Measurements from ENCODE around the gene TIGD1.

Gene TIGD1

GRCh38 chr2:232530626-232531260 lies 19.6 kb downstream of the TIGD1 start:
- no peak for DNase-seq (ENCODE audit: low spot score)
- no peak for TF ChIP-seq CTCF (IDR thresholded peaks at IDR 0.05; ENCODE audit: extremely low read depth, missing control alignments)

GRCh38 chr2:232529806-232530547 lies 20.4 kb downstream of the TIGD1 start:
- no peak for TF ChIP-seq CTCF (IDR thresholded peaks at IDR 0.05; ENCODE audit: extremely low read depth, missing control alignments)
- DNase-seq (ENCODE audit: low spot score) = no peak

GRCh38 chr2:232528746-232529460 lies 21.5 kb downstream of the TIGD1 start:
- no peak for DNase-seq (ENCODE audit: low spot score)
- no peak for TF ChIP-seq CTCF (IDR thresholded peaks at IDR 0.05; ENCODE audit: extremely low read depth, missing control alignments)

GRCh38 chr2:232527905-232528470 lies 22.4 kb downstream of the TIGD1 start:
- DNase-seq (ENCODE audit: low spot score) = no peak
- no peak for TF ChIP-seq CTCF (IDR thresholded peaks at IDR 0.05; ENCODE audit: extremely low read depth, missing control alignments)

- TF ChIP-seq CTCF (IDR thresholded peaks at IDR 0.05; ENCODE audit: extremely low read depth, missing control alignments) = no peak
- DNase-seq (ENCODE audit: low spot score) = no peak
Observed at GRCh38 chr2:232526372-232526941, 23.9 kb downstream of the TIGD1 start.

GRCh38 chr2:232525791-232526371 lies 24.5 kb downstream of the TIGD1 start, which contains the start of gene CHRND:
Gene CHRND (plus strand): TSS chr2:232526160. CDS start chr2:232526216, 56 bp downstream.
- no peak for TF ChIP-seq CTCF (IDR thresholded peaks at IDR 0.05; ENCODE audit: extremely low read depth, missing control alignments)
- no peak for DNase-seq (ENCODE audit: low spot score)
